Kidney tubule cell (primary cell): ENCODE results near the gene HCN1.

Experiments
- DNase-seq: peaks from one replicate; pipeline ENCODE4 v3.0.0-alpha.2; 2018; ENCODE audit warnings: low spot score

The HCN1 gene

GRCh38 chr5:45281081-45281480 is 415.1 kb downstream of the HCN1 start:
- DNase-seq = no peak

- no peak for DNase-seq
Observed at GRCh38 chr5:45279109-45279508, 417.1 kb downstream of the HCN1 start.

- DNase-seq = peak; percentile 17
Observed at GRCh38 chr5:45277860-45278259, 418.3 kb downstream of the HCN1 start.

GRCh38 chr5:45274241-45274640 is 421.9 kb downstream of the HCN1 start:
- peak; percentile 51 for DNase-seq

- DNase-seq = no peak
Observed at GRCh38 chr5:45271626-45272025, 424.6 kb downstream of the HCN1 start.

- DNase-seq = no peak
Observed at GRCh38 chr5:45264447-45264846, 431.7 kb downstream of the HCN1 start.

GRCh38 chr5:45262061-45262590 is 434.1 kb downstream of the HCN1 start:
- DNase-seq = no peak

GRCh38 chr5:45261125-45261524 is 435.1 kb downstream of the HCN1 start:
- DNase-seq = no peak

- no peak for DNase-seq
Observed at GRCh38 chr5:45260292-45260691, 435.9 kb downstream of the HCN1 start.

- DNase-seq = no peak
Observed at GRCh38 chr5:45252978-45253377, 443.2 kb downstream of the HCN1 start.

- no peak for DNase-seq
Observed at GRCh38 chr5:45252541-45252940, 443.6 kb downstream of the HCN1 start.

GRCh38 chr5:45225571-45226031 is 470.6 kb downstream of the HCN1 start:
- DNase-seq = no peak

- DNase-seq = peak; percentile 1
Observed at GRCh38 chr5:45205403-45205961, 490.7 kb downstream of the HCN1 start.
